IMR-90 (cell line): ENCODE results near the gene PAPPA. TPM values are rescaled to one million over a fixed set of nuclear protein-coding genes. Genes with fewer than 3 reads are reported as not detected.

Experiments used
- ATAC-seq: fragments of 200-7000 bp; cut with Tn5 transposase; 2 replicates; pipeline ENCODE4 v1.9.1; 2020; ENCODE audit warnings: low read depth, mild to moderate bottlenecking, moderate library complexity
- BruUV-seq: library from RNA; stranded (reverse); fragments of 400-500 nt; replicated peaks from 2 replicates; lab custom pipeline; 2021; lab: Mats Ljungman, UMichigan
- CTCF ChIA-PET: fragments of 300-600 bp; formaldehyde crosslinking; extraction: SDS; loops from one replicate; lab custom pipeline; 2021; ENCODE audit warnings: antibody characterized with exemption; lab: Yijun Ruan, JAX
- POLR2A ChIA-PET: fragments of 300-600 bp; sonication (Branson Sonifier 250); formaldehyde crosslinking; loops from one replicate; lab custom pipeline; 2022; ENCODE audit warnings: antibody characterized with exemption; ENCODE audit not compliant: unreplicated experiment; lab: Charles Lee
- DNase-seq: peaks from one replicate; pipeline ENCODE4 v3.0.0; 2013
- H2AFZ ChIP-seq: replicated peaks from 2 replicates; pipeline ENCODE3; 2013; ENCODE audit warnings: low read length, mild to moderate bottlenecking; ENCODE audit not compliant: poor library complexity
- H2AK5ac ChIP-seq: 2 replicates; pipeline ENCODE4 v1.6.1; 2013; ENCODE audit warnings: low read depth, low read length, inconsistent platforms
- H2AK9ac ChIP-seq: replicated peaks from 2 replicates; pipeline ENCODE3; 2013; ENCODE audit warnings: mild to moderate bottlenecking, low read depth, low read length, moderate library complexity; ENCODE audit not compliant: poor library complexity
- H2BK120ac ChIP-seq: 2 replicates; pipeline ENCODE4 v1.6.1; 2013; ENCODE audit warnings: low read depth, low read length, inconsistent platforms
- H2BK15ac ChIP-seq: 3 replicates; pipeline ENCODE4 v1.6.1; 2013; ENCODE audit warnings: low read depth, low read length, inconsistent platforms
- H2BK20ac ChIP-seq: 2 replicates; pipeline ENCODE4 v1.6.1; 2013; ENCODE audit warnings: low read depth, mild to moderate bottlenecking, inconsistent platforms, low read length, moderate library complexity
- H2BK5ac ChIP-seq: 2 replicates; pipeline ENCODE4 v1.6.1; 2013; ENCODE audit warnings: mild to moderate bottlenecking, low read depth, low read length, inconsistent platforms; ENCODE audit not compliant: poor library complexity, severe bottlenecking
- H3K14ac ChIP-seq: replicated peaks from 2 replicates; pipeline ENCODE4 v1.6.1; 2013; ENCODE audit warnings: low read depth, low read length, inconsistent platforms
- H3K18ac ChIP-seq: 2 replicates; pipeline ENCODE4 v1.6.1; 2013; ENCODE audit warnings: low read depth, low read length, control low read depth
- H3K23ac ChIP-seq: 2 replicates; pipeline ENCODE4 v1.6.1; 2013; ENCODE audit warnings: low read depth, low read length, inconsistent platforms
- H3K27ac ChIP-seq: 2 replicates; pipeline ENCODE4 v1.5.1; 2013; ENCODE audit warnings: mild to moderate bottlenecking, control low read depth, low read length; ENCODE audit not compliant: insufficient read depth
- H3K27me3 ChIP-seq: 2 replicates; pipeline ENCODE4 v1.6.1; 2013; ENCODE audit warnings: low read length; ENCODE audit not compliant: control insufficient read depth, insufficient read depth
- H3K36me3 ChIP-seq: 2 replicates; pipeline ENCODE4 v1.6.1; 2013; ENCODE audit warnings: low read length, mixed read lengths; ENCODE audit not compliant: control insufficient read depth, insufficient read depth
- H3K4ac ChIP-seq: 2 replicates; pipeline ENCODE4 v1.6.1; 2013; ENCODE audit warnings: low read depth, low read length, inconsistent platforms
- H3K4me1 ChIP-seq: 2 replicates; pipeline ENCODE4 v1.6.1; 2013; ENCODE audit warnings: low read length, mixed read lengths; ENCODE audit not compliant: control insufficient read depth, insufficient read depth
- H3K4me2 ChIP-seq: 2 replicates; pipeline ENCODE4 v1.6.1; 2013; ENCODE audit warnings: low read depth, mild to moderate bottlenecking, control low read depth, low read length, moderate library complexity
- H3K4me3 ChIP-seq: 2 replicates; pipeline ENCODE4 v1.5.1; 2013; ENCODE audit warnings: low read depth, mild to moderate bottlenecking, control low read depth, low read length, moderate library complexity; ENCODE audit not compliant: insufficient read depth
- H3K56ac ChIP-seq: 2 replicates; pipeline ENCODE4 v1.6.1; 2013; ENCODE audit warnings: low read length, inconsistent platforms; ENCODE audit not compliant: insufficient read depth; ENCODE audit errors: extremely low read depth
- H3K79me1 ChIP-seq, 2 experiments: 2 replicates each; pipeline ENCODE4 v1.6.1; 2013; ENCODE audit warnings: low read length in 2 of 2, inconsistent platforms in 1 of 2, low read depth in 1 of 2
- H3K9ac ChIP-seq: 2 replicates; pipeline ENCODE4 v1.6.1; 2013; ENCODE audit warnings: low read depth, low read length, control low read depth
- H3K9me1 ChIP-seq: 2 replicates; pipeline ENCODE4 v1.6.1; 2013; ENCODE audit warnings: low read length, inconsistent platforms; ENCODE audit not compliant: insufficient read depth
- H3K9me3 ChIP-seq: 2 replicates; pipeline ENCODE4 v1.6.1; 2013; ENCODE audit warnings: low read length; ENCODE audit not compliant: control insufficient read depth, insufficient read depth
- H4K20me1 ChIP-seq: 2 replicates; pipeline ENCODE4 v1.6.1; 2013; ENCODE audit warnings: low read length, inconsistent platforms; ENCODE audit not compliant: insufficient read depth
- H4K5ac ChIP-seq: 2 replicates; pipeline ENCODE4 v1.6.1; 2013; ENCODE audit warnings: mild to moderate bottlenecking, low read depth, low read length, control low read depth
- H4K8ac ChIP-seq, 2 experiments: 2 replicates each; pipeline ENCODE4 v1.6.1; 2013; ENCODE audit warnings: low read depth in 2 of 2, low read length in 2 of 2, control low read depth in 1 of 2, inconsistent platforms in 1 of 2
- H4K91ac ChIP-seq: 2 replicates; pipeline ENCODE4 v1.6.1; 2013; ENCODE audit warnings: low read depth, low read length, inconsistent platforms; ENCODE audit not compliant: insufficient read depth
- BHLHE40 ChIP-seq: fragments of 150-350 bp; IDR thresholded peaks from 2 replicates; pipeline ENCODE4 v1.6.1; 2016; ENCODE audit warnings: mild to moderate bottlenecking, low read depth, low read length
- CHD1 ChIP-seq: IDR thresholded peaks from 2 replicates; pipeline ENCODE4 v1.6.1; 2012; ENCODE audit warnings: low read depth, low read length, improper control_type of control experiment
- MAFK ChIP-seq: IDR thresholded peaks from 2 replicates; pipeline ENCODE4 v1.6.1; 2012; ENCODE audit warnings: low read depth, low read length, improper control_type of control experiment
- MAZ ChIP-seq: IDR thresholded peaks from 2 replicates; pipeline ENCODE4 v1.6.1; 2012; ENCODE audit warnings: low read depth, mild to moderate bottlenecking, low read length, improper control_type of control experiment, moderate library complexity, borderline replicate concordance
- MXI1 ChIP-seq: IDR thresholded peaks from 2 replicates; pipeline ENCODE4 v1.6.1; 2012; ENCODE audit warnings: low read depth, mild to moderate bottlenecking, low read length, moderate library complexity, borderline replicate concordance
- NFE2L2 ChIP-seq: fragments of 150-350 bp; IDR thresholded peaks from 2 replicates; pipeline ENCODE4 v1.6.1; 2016; ENCODE audit warnings: low read depth, mild to moderate bottlenecking, low read length
- RCOR1 ChIP-seq: IDR thresholded peaks from 2 replicates; pipeline ENCODE4 v1.6.1; 2012; ENCODE audit warnings: mild to moderate bottlenecking, low read length, improper control_type of control experiment; ENCODE audit not compliant: insufficient replicate concordance
- RFX5 ChIP-seq: IDR thresholded peaks from 2 replicates; pipeline ENCODE4 v1.8.0; 2012; ENCODE audit warnings: low read depth, mild to moderate bottlenecking, low read length, moderate library complexity
- SMC3 ChIP-seq: fragments of 150-350 bp; IDR thresholded peaks from 2 replicates; pipeline ENCODE4 v1.6.1; 2016; ENCODE audit warnings: low read depth, mild to moderate bottlenecking, antibody characterized with exemption, low read length, moderate library complexity
- WGBS, 2 experiments: methylation state at CpG; one replicate each; pipeline versions ENCODE4 v1.1.5 to v1.1.7; 2013; ENCODE audit warnings: missing lambda C conversion rate in 2 of 2; ENCODE audit not compliant: insufficient read length in 1 of 2; ENCODE audit errors: extremely low coverage in 2 of 2; 5-methylcytosine and 5-hydroxymethylcytosine counted together
- dilution Hi-C: fragments of 300-500 bp; cut with HindIII; formaldehyde crosslinking; loops from one replicate; pipeline ENCODE4 v1.14.3; 2018; ENCODE audit warnings: low sequenced_read_pairs; ENCODE audit not compliant: unreplicated experiment
- in situ Hi-C: fragments of 300-500 bp; cut with MboI; formaldehyde crosslinking; loops from 3 replicates; pipeline ENCODE4 v1.14.3; 2019; ENCODE audit warnings: low sequenced_read_pairs, inconsistent platforms, mixed read lengths
- intact Hi-C: fragments of 100-400 bp; cut with micrococcal nuclease; formaldehyde crosslinking; loops from 2 replicates; pipeline ENCODE4 v1.10.0; 2022
- polyA plus RNA-seq, 3 experiments: library from polyadenylated mRNA; depleted of rRNA; stranded (reverse); fragments of >200 nt; gene quantifications; 2 replicates each; pipeline ENCODE4 v1.2.3, GENCODE V29; 2012; ENCODE audit warnings: low replicate concordance in 1 of 3
- total RNA-seq: library from RNA; depleted of rRNA; stranded (reverse); fragments of >200 nt; gene quantifications from 2 replicates; pipeline ENCODE4 v1.2.3, GENCODE V29; 2012
- TF ChIP-seq, protein P1 (sequence below): conservative IDR thresholded peaks from 2 replicates; pipeline ENCODE4 v1.5.1; 2012; ENCODE audit warnings: mild to moderate bottlenecking, low read depth, low read length, improper control_type of control experiment
- TF ChIP-seq, protein P2 (sequence below): fragments of 150-350 bp; IDR thresholded peaks from 2 replicates; pipeline ENCODE4 v1.6.1; 2017; ENCODE audit warnings: mild to moderate bottlenecking, antibody characterized with exemption, low read length, low read depth

PAPPA gene
- total and polyA plus RNA-seq, 2 of the 4 experiments (the other 2 are of a cell fraction), result 8.3 to 12.4 TPM

DNA sequence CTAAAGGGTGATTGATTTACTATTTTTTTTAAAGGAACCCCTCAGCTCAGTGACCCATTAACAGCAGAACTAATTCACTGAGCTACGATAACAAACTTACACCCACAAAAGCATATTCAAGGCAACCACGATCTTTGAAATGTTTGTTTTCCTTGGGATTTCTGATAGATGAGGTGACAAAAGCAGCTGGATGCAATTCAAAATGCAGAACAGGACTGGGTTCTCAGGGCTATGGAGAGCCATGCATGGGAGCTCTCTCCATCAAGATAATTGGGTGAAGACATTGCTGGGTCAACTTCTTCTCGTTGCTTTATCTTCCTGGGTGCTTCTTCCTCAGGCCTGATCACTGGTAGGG, 60.1 kb downstream of the PAPPA start (continued):
- TF ChIP-seq, protein P1, sequence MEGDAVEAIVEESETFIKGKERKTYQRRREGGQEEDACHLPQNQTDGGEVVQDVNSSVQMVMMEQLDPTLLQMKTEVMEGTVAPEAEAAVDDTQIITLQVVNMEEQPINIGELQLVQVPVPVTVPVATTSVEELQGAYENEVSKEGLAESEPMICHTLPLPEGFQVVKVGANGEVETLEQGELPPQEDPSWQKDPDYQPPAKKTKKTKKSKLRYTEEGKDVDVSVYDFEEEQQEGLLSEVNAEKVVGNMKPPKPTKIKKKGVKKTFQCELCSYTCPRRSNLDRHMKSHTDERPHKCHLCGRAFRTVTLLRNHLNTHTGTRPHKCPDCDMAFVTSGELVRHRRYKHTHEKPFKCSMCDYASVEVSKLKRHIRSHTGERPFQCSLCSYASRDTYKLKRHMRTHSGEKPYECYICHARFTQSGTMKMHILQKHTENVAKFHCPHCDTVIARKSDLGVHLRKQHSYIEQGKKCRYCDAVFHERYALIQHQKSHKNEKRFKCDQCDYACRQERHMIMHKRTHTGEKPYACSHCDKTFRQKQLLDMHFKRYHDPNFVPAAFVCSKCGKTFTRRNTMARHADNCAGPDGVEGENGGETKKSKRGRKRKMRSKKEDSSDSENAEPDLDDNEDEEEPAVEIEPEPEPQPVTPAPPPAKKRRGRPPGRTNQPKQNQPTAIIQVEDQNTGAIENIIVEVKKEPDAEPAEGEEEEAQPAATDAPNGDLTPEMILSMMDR, result no peak
- TF ChIP-seq MAFK, result no peak

DNA sequence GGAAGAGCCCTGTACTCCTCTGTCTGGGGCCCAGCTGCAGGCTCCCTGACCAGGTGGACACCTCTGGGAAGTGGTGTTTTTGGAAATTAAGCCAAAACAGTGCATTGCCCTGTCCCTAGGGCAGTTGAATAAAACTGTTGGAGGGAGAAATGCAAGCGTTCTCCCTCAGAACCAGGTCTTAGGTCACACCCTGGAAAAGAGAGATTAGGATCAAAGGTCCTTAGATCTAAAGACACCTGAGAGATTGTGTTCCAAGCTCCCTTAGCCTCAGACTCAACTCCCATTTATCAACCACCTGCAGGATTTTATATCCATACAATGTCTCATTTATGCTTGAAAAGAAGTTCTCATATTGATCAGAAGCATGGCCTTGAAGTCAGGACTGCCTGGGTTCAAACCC, 64.8 kb downstream of the PAPPA start:
- POLR2A ChIA-PET, result no interaction called here

More for the DNA sequence above, 64.8 kb downstream of the PAPPA start:
- H2BK15ac ChIP-seq, result no peak overlapping the region
- no peak overlapping the region for H4K8ac ChIP-seq
- no peaks in the 10 kb centered on the region for H3K4me1 ChIP-seq
- DNase-seq (no peak), ATAC-seq (no peak)
- no peak overlapping the region for H2AK5ac ChIP-seq
- no peak overlapping the region for H3K14ac ChIP-seq
- H3K9ac ChIP-seq, result no peak overlapping the region
- CTCF ChIA-PET, result no interaction called here
- in situ Hi-C loops (no loop called here), dilution Hi-C loops (no loop called here), intact Hi-C loops (no loop called here)
- H3K79me1 ChIP-seq, result peaks cover 9 to 10% of the 10 kb centered on the region in 2 experiments
- peaks cover 4% of the 10 kb centered on the region; the same call in 1 of the 2 replicates for H4K20me1 ChIP-seq
- no peak overlapping the region for H2BK5ac ChIP-seq
- no peak overlapping the region for H2BK120ac ChIP-seq
- no peaks in the 10 kb centered on the region for H3K9me3 ChIP-seq
- H3K4ac ChIP-seq, result no peak overlapping the region
- no peak overlapping the region for H3K4me3 ChIP-seq
- H3K27me3 ChIP-seq, result no peaks in the 10 kb centered on the region
- BruUV-seq, result no TSS peak
- peaks cover 7% of the 10 kb centered on the region for H3K9me1 ChIP-seq
- H3K4me2 ChIP-seq, result no peak overlapping the region
- H4K91ac ChIP-seq, result no peak overlapping the region
- TF ChIP-seq CHD1, result no peak
- TF ChIP-seq MAFK, result no peak
- no peak for TF ChIP-seq MAZ
- TF ChIP-seq NFE2L2, result no peak
- TF ChIP-seq RFX5, result no peak
- TF ChIP-seq, protein P2, sequence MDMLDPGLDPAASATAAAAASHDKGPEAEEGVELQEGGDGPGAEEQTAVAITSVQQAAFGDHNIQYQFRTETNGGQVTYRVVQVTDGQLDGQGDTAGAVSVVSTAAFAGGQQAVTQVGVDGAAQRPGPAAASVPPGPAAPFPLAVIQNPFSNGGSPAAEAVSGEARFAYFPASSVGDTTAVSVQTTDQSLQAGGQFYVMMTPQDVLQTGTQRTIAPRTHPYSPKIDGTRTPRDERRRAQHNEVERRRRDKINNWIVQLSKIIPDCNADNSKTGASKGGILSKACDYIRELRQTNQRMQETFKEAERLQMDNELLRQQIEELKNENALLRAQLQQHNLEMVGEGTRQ, result no peak
- TF ChIP-seq, protein P1, result no peak
- TF ChIP-seq SMC3, result no peak
- TF ChIP-seq MXI1, result no peak
- TF ChIP-seq BHLHE40, result no peak
- TF ChIP-seq RCOR1, result no peak
- no peak overlapping the region for H2AK9ac ChIP-seq
- no peak overlapping the region for H4K5ac ChIP-seq
- no peak overlapping the region for H3K18ac ChIP-seq
- no peak overlapping the region for H2BK20ac ChIP-seq
- no peak overlapping the region for H3K23ac ChIP-seq
- peaks cover 59% of the 10 kb centered on the region for H3K36me3 ChIP-seq
- no peak overlapping the region for H3K27ac ChIP-seq
- no peak overlapping the region for H3K56ac ChIP-seq
- no CpG with 5 or more reads among the region's 1 CpG for WGBS, 2 experiments
- no peak overlapping the region for H2AFZ ChIP-seq
